Smooth muscle cell of the brain vasculature (primary cell): ENCODE results near the gene NCOR2.

Experiments
- DNase-seq: peaks from one replicate; pipeline ENCODE4 v3.0.0-alpha.2; 2012; ENCODE audit warnings: low read depth, low spot score

Gene NCOR2

GRCh38 chr12:124544311-124544970, 23.0 kb downstream of the NCOR2 start:
- no peak for DNase-seq

DNA sequence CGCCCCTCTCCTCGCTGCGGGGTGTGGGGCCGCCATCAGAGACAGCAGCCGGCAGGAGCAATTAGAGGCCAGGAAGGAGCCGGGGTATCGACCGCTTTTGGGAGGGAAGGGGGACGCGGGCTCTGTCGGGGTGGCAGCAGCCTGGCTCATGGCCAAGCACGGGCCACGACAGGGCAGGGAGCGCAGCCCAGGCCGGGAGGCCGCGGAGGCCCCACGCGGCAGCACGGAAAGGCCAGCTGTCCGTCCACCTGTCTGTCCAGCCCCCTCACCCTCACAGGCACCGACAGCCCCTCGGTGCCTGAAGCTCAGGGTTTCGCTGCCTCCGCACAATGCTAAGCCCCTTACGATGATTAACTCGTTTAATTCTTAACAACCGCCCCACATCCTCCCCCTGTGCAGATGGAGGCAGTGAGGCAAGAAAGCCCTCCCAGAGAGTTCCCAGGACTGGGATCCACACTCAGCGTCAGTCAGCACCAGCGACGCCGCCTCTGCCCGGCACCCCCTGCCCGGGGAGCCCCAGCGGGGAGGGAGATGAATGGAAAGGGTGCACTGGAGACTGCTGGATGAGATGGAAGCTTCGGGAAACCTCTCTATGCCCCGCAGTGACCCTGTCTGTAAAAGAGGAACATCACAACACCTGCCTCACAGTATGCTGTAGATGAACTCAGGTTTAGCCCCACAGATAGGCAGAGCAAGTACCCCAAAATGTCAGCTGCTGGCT, 23.7 kb downstream of the NCOR2 start:
- no peak for DNase-seq

GRCh38 chr12:124543052-124543589, 24.3 kb downstream of the NCOR2 start:
- no peak for DNase-seq

DNA sequence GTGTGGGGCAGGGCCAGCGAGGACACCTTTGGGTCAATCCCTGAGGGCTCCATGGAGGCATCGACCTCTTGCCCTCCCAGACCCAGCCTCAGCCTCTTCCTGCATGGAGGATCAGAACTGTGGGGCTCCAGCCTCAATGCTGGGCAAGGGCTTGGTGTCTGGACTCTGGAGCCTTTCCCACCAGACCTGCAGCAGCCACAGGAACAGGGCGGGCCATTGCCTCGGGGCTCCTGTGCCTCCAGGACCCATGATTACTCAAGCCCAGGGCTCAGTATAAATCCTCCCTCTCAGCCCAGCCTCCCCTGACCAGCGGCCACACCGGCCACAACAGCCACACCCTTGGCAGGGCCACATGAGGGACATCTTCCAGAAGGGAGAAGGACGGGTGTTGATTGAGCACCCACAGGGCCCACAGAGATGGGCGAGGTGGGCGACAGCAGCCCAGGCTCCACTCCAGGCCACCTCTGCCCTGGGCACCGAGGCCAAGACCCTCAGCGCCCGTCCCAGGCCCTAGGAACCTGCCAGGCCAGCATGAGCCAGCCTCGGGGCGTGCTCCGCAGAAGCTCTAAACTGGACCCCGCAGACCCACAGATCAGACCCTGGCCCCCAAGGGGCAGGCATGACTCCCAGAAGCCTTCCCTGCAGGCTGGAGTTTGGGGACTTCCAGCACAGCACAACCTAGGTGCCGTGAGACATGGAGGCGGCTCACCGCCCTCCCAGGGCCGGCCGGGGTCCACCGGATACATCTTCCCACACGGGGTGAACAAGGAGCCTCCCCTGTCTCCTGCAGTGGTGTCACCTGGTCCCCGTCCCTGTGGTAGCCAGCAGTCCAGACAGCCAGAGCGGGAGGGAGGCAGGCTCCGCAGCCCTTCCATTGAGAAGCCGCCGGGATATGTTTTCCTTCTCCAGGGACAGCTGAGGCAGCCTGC, 25.1 kb downstream of the NCOR2 start:
- DNase-seq: no peak

- DNase-seq: no peak
Measured at GRCh38 chr12:124541322-124541721, 26.1 kb downstream of the NCOR2 start.

GRCh38 chr12:124539084-124540041, 28.0 kb downstream of the NCOR2 start:
- DNase-seq: no peak

DNA sequence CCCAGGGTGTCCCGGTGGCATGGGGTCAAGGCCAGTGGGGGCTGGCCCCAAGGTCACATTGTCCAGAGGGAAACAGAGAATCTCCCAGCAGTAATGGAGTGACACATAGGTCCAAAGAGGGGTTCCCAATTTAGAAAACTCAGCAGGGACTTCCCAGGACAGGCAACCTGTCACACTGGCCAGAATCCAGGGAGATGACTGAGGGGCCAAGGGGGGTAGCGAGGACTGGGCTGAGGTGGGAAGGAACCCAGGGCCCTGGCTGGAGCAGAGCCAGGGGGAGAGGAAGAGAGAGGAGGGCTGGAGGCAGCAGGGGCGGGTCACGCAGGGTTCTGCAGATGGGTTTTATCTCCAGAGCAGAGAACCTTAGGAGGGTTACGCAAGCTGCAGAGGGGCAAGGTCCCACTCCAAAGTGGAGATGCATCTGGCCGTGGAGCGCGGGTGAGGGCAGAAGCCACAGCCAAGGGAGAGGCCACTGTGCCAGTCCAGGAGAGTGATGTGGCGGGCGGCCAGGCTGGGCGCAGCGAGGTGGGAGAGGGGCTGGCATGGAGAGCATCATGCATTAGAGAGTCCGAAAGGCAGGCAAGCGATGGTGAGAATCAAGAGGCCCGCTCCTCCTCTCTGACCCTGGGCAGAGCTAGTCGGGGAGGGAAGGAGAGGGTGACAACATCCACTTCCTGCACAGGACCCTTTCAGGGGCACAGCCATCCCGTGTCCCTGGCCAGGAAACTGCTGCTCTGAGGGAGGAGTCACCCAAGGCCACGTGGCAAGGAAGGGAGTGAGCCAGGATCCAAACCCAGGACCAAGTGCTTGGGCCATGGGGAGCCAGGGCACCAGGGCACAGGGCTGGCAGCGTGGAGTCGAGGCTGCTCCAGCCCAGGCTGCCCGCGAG, 29.0 kb downstream of the NCOR2 start:
- no peak for DNase-seq

DNA sequence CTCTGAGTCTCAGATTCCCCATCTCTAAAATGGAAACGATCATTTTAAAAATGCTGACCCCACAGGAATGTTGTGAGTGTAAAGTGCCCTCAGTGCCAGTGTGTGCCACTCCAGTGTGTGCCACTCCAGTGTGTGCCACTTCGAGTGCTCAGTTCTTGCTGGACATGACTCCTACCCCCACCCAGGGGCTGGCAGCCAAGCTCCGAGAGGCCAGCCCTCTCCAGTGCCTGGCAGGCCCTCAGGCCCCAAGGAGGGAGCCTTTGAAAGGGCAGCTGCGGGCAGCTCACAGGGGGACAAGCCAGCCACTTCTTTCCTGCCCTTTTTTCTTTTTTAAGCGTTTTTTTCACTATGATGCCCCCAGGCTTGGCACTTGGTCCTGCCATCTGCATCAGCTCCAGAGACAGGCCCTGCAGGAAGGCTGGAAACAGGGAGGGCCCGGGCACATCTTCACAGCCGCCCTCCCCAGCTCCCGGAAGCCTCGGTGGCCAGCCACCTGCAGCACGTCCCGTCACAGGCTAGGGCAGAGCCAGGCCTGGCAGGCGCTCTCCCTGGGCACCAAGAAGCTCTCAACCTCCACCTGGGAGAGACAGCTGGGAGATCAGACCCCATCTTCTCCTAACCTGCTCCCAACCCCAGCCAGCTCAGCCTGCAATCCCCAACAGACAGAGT, 29.8 kb downstream of the NCOR2 start:
- no peak for DNase-seq

- DNase-seq: no peak
Measured at GRCh38 chr12:124536641-124537040, 30.8 kb downstream of the NCOR2 start.

GRCh38 chr12:124534776-124535740, 32.4 kb downstream of the NCOR2 start:
- DNase-seq: no peak

DNA sequence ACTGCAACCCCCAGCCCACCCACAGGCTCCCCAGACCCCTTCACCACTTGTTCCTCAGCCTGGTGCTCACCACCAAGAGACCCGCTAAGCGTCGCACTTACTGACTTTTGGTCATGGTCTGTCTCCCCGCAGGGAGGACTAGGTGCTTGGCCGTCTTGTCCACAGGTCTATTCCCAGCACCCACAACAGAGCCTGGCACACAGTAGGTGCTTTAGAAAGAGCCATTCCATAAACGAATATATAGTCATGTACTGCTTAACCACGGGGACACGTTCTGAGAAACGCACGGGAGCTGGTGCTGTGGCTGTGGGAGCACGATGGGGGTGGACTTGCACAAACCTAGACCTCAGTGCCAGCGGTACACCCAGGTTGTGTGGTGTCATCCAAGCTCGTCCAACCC, 34.0 kb downstream of the NCOR2 start:
- no peak for DNase-seq

DNA sequence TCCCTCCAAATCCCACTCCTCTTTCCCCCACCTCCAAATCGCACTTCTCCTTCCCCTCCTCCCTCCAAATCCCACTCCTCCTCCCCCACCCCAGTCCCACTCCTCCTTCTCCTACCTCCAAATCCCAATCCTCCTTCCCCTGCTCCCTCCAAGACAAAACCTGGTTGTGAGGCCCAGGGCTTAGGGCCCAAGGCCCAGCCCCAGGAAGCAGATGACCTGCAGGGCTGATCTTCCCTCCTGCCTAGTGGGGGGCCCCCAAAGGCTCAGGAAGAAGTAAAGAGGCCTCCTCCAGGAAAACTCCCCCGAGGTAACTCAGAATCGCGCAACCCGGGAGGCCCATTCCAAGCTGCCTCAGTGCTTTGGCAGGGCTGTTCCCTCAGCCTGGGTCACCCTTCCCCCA, 34.4 kb downstream of the NCOR2 start:
- DNase-seq: no peak

DNA sequence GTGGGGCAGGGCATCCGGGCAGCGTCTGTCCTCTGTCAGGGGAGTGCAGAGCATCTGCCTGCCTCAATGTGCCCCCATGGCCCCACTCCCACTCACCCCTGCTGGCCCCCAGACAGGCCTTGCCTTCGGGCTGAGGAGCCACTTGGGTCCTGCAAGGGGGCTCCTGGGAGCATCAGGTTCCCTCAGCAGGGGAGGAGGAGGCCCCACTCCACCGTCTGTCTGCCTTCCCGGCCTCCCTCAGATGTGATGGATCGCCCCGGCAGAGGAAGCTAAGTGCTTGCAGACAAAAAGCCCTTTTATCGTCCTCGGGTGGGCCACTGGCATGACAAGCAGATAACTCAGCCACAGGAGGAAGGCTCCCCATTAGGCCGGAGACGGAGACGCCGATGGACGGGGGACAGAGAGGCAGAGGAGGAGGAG, 35.1 kb downstream of the NCOR2 start:
- no peak for DNase-seq

DNA sequence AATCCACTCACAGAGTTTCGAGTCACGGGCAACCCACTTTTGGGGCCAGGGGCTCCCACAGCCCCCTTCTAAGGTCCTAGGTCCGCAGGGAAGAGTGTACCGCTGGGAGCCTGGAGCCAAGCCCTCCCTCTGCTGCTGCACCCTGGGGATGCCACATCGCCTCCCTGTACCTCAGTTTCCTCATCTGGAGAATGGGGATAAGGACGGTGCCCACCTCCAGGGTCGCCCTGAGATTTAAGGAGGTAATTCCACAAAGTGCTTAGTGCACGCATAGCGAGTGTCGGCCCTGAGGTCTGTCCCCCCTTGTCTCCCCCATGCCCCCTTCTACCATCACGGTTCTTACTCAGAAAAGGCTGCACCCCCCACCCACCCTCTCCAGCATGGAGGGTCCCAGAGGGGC, 35.5 kb downstream of the NCOR2 start:
- DNase-seq: no peak

DNA sequence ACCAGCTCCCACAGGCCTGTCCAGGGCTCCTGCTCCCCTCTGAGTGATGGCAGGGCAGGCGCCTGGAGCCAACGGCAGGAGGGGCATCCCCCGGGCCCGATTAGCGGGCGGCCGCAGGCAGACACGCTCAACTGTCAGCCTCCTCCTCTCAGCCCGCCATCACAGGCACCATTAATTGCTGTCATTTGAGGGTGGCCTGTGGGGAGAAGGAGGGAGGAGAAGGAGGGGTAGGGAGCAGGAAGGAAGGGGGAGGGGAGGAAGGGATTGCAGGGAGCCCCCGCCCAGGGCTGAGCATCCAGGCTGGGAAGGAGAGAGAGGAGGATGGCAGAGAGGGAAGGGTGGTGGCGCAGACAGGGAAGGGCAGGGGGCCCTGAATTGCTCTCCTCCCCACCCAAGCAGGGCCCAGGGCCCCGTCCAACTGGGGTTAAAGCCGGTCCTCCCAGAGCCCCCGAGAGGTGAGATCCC, 36.1 kb downstream of the NCOR2 start:
- DNase-seq: no peak

DNA sequence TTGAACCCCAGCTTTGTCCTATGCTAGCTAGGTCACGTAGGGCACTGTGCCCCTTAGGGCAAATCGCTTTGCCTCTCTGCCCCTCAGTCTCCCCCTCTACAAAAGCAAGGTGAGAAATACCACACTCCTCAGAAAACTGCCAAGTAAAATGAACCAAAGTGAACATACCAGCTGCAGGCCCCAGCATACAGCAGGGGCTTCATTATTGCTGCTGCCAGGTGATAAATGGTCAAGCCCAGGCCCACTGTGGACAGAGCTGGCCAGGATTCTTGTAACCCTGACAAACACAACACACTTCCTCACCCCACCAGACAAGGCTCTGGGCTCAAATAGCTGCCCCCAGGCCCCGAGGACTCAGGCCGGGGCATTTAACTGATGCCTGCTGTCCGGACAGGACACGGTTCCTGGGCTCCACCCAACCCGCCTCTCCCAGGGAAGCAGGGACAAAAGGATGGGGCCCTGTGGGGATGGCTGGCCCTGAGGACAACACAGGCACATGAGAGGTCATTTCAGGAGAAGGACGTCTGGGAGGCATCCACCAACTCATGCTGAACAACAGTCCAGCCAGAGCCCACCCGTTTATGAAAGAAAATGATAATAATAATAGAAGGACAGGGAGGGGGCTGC, 36.7 kb downstream of the NCOR2 start:
- no peak for DNase-seq

DNA sequence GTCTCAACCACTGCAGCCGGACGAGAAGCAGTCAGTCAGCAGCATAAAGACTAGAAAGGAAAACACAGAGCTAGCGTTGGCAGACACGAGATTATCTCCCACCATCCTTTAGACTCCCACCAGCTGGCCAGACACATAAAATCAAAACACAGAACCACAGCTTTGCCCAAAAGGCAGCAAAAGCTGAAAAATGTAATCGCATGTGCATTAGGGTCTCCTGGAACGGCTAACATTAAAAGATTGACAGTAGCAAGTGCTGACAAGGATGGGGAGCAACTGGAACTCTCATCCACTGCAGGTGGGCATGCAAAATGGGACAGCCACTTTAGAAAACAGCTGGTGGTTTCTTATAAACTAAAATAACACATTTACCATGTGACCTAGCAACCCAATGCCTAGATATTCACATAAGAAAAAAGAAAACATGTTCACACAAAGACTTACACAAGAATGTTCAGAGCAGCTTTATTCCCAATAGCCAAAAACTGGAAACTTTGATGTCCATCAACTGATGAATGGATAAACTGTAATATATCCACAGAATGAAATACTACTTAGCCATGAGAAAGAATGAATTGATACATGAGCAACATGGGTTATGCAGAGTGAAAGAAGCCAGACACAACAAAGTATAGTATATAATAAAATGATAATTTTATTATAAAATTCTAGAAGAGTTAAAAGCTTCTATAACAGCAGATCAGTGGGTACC, 37.7 kb downstream of the NCOR2 start:
- no peak for DNase-seq
